ENCODE measurements around the gene MRPS6.

DNA sequence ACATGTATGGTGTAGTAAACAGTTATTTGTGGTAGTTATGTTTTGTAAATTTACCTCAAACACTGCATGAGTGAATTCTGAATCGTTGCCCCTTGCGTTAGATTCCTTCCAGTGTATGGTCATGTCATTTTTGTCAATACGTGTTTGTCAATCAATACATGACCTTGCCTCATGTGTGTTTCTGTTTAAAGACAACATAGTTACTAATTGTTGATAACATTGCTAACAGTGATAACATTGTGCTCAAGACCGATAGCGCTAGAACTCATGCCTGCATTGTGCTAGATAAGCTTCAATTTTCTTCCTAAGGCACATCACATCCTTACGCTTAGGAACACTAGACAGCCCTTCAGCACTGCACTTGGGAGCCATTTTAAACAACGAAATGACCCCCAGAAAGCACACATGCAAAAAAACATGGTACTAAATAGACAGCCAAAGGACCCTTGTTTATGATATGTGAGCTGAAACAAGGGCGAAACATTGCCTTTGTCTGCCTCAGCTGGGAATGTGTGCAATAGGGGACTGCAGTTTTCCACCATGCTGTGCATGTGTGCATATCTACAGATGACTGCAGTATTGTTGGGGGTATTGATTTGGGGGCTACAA is 37.3 kb downstream of the MRPS6 start:
- TF ChIP-seq SAFB2 (CRISPR knock-in tag; IDR thresholded peaks at IDR 0.05; ENCODE audit: borderline replicate concordance, low read depth) (no peak), ZNF740 (CRISPR knock-in tag; IDR thresholded peaks at IDR 0.05) (no peak)

Measured in HepG2 (cell line).